WI38 (cell line): Measurements from ENCODE around the gene LMO1.

Experiments used
- H3K4me3 ChIP-seq: 2 replicates; pipeline ENCODE4 v1.5.1; 2011; ENCODE audit warnings: low read depth, mild to moderate bottlenecking, control low read depth, low read length
- TF ChIP-seq, protein P1 (sequence below): IDR thresholded peaks from 2 replicates; pipeline ENCODE4 v1.5.1; 2012; ENCODE audit warnings: low read depth, mild to moderate bottlenecking, control low read depth, low read length

The LMO1 gene

GRCh38 chr11:8283100-8283464, 19.4 kb upstream of the LMO1 start:
- TF ChIP-seq, protein P1, sequence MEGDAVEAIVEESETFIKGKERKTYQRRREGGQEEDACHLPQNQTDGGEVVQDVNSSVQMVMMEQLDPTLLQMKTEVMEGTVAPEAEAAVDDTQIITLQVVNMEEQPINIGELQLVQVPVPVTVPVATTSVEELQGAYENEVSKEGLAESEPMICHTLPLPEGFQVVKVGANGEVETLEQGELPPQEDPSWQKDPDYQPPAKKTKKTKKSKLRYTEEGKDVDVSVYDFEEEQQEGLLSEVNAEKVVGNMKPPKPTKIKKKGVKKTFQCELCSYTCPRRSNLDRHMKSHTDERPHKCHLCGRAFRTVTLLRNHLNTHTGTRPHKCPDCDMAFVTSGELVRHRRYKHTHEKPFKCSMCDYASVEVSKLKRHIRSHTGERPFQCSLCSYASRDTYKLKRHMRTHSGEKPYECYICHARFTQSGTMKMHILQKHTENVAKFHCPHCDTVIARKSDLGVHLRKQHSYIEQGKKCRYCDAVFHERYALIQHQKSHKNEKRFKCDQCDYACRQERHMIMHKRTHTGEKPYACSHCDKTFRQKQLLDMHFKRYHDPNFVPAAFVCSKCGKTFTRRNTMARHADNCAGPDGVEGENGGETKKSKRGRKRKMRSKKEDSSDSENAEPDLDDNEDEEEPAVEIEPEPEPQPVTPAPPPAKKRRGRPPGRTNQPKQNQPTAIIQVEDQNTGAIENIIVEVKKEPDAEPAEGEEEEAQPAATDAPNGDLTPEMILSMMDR = no peak
- no peak overlapping the region for H3K4me3 ChIP-seq

- no peak overlapping the region for H3K4me3 ChIP-seq
Measured at GRCh38 chr11:8282631-8283030, 19.0 kb upstream of the LMO1 start.

GRCh38 chr11:8281266-8281665, 17.6 kb upstream of the LMO1 start:
- TF ChIP-seq, protein P1 = no peak

More at GRCh38 chr11:8282631-8283030, 19.0 kb upstream of the LMO1 start:
- TF ChIP-seq, protein P1 = no peak

GRCh38 chr11:8277691-8278090, 14.0 kb upstream of the LMO1 start:
- no peak overlapping the region for H3K4me3 ChIP-seq
- TF ChIP-seq, protein P1 = no peak

More at GRCh38 chr11:8281266-8281665, 17.6 kb upstream of the LMO1 start:
- H3K4me3 ChIP-seq = no peak overlapping the region

GRCh38 chr11:8276528-8276927, 12.8 kb upstream of the LMO1 start:
- TF ChIP-seq, protein P1 = no peak
- H3K4me3 ChIP-seq = no peak overlapping the region

- TF ChIP-seq, protein P1 = no peak
- no peak overlapping the region for H3K4me3 ChIP-seq
Measured at GRCh38 chr11:8273287-8273686, 9.6 kb upstream of the LMO1 start.

DNA sequence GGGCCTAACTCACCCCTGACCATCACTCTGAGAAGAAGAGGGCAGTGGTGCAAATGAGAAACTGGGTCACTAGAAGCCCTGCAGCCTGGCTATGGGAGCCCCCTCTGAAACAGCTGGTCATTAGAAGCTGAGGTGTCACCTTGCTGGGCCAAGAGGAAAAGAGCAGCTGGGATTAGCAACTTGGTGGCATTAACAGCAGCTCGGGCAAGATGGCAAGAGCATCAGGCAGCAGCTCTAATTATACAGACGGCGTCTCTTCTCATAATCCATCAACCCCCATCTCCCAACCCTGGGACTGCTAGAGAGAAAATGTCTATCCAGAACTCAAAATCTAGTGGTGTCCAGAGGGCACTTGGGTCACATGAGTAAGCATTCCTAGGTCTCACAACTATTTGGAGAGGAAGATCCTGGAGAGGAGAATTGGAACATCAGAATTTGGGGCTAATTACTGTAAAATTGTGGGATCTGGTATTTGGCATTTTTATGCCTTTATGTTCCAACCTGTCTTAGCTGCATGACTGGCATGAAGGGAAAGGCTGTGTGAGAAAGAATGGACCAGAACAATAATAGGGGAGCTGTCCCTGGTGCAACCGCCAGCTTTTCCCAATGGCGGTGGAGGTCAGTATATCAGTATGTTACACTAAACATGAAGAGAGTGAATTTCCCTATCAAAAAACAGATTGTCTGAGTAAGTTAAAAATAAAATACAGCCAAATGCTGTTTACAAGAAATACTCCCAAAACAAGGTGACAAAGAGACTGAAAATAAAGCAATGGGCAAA, 7.6 kb upstream of the LMO1 start:
- no peak overlapping the region for H3K4me3 ChIP-seq
- TF ChIP-seq, protein P1 = no peak
